Astrocyte of the cerebellum (primary cell): ENCODE data around the gene APRT.

Experiments used
- DNase-seq: peaks from one replicate; pipeline ENCODE4 v3.0.0-alpha.2; 2011; ENCODE audit warnings: low read depth
- H3K4me3 ChIP-seq: 2 replicates; pipeline ENCODE4 v1.5.1; 2011; ENCODE audit warnings: mild to moderate bottlenecking, low read depth, low read length, moderate library complexity
- in situ Hi-C: cut with HindIII; loops from 2 replicates; pipeline ENCODE4 v1.10.0; 2017; ENCODE audit warnings: low sequenced_read_pairs
- TF ChIP-seq, protein P1 (sequence below): IDR thresholded peaks from 2 replicates; pipeline ENCODE4 v1.5.1; 2012; ENCODE audit warnings: low read length, low read depth, moderate library complexity, mild to moderate bottlenecking; ENCODE audit errors: missing control alignments

Gene APRT

DNA sequence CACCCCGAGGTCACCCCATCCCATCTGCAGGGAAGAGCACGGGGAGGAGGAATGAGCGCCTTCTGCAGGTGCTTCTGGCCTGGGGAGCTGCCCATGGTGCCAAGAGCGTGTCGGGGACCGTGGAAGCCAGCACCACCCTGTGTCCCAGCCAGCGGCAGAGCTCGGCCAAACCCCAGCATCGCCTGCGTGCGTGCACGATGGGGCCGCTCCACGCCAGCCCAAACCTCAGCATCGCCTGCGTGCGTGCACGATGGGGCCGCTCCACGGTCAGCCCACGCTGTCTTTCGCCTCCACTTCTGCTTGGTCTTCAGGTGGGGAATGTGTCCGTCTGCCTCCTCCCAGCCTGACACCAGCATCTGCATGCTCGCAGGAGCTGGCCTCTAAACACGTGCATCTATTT is 31.1 kb upstream of the APRT start:
- in situ Hi-C loops = no loop called here
- TF ChIP-seq, protein P1, sequence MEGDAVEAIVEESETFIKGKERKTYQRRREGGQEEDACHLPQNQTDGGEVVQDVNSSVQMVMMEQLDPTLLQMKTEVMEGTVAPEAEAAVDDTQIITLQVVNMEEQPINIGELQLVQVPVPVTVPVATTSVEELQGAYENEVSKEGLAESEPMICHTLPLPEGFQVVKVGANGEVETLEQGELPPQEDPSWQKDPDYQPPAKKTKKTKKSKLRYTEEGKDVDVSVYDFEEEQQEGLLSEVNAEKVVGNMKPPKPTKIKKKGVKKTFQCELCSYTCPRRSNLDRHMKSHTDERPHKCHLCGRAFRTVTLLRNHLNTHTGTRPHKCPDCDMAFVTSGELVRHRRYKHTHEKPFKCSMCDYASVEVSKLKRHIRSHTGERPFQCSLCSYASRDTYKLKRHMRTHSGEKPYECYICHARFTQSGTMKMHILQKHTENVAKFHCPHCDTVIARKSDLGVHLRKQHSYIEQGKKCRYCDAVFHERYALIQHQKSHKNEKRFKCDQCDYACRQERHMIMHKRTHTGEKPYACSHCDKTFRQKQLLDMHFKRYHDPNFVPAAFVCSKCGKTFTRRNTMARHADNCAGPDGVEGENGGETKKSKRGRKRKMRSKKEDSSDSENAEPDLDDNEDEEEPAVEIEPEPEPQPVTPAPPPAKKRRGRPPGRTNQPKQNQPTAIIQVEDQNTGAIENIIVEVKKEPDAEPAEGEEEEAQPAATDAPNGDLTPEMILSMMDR = no peak
- no peak for DNase-seq
- H3K4me3 ChIP-seq = no peak overlapping the region

DNA sequence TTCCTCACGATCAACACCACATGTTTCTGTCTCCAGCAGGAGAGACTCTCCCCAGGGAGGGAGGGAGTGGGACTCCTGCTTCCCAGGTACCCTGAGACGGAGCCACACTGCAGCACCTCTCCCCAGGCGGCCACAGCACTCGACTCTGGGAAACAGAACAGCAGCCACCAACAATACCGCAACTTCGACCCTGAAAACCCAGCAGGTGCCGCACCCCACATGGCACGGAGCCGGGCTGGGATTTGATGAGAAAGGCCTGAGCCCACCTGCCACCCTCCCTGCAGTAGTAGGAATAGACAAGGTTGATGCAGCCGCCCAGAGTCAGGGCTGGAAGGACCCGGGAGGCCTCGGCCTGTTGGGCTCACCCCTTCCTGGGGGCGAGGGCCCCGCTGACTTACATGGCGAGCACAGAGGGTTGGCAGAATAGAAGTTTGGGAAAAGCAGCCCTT is 30.6 kb upstream of the APRT start:
- DNase-seq = no peak
- TF ChIP-seq, protein P1 = no peak
- no peak overlapping the region for H3K4me3 ChIP-seq
- in situ Hi-C loops = no loop called here

DNA sequence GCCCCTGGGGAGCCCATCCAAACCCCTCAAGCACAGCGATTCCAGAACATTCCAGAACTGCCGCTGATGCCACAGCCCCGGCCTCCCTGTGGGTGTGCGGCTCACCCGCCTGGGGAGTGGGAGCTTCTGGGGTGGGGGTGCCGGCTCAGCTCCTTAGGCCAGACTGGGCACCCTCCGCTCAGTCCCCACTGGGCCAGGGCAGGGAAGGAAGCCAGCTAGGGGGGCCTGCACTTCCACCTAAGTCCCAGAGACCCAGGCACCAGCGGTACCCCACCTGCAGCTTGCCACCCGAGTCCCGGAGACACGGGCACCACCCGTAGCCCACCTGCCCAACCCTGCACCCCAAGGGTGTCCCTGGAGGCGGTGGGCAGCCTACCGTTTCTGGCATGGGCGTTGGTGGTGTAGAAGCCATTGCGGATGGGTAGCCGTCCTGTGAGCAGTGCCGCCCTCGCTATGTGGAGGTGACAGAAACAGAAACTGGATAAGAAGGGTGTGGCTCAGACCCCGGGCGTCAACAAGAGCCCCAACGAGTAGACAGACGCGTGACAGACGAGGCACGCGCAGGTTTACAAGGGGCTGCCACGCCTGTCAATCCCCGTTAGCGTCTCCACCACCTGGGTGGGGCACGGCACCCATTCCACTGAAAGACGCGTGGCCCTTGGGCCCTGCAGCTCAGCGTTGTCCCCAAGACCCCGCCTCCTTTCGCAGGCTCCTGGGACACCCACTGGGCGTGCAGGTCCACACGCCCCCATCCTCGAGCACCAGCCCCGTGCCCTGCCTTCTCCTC is 30.0 kb upstream of the APRT start:
- no peak overlapping the region for H3K4me3 ChIP-seq
- no peak for DNase-seq
- TF ChIP-seq, protein P1 = no peak
- in situ Hi-C loops = no loop called here

- no peak overlapping the region for H3K4me3 ChIP-seq
- TF ChIP-seq, protein P1 = no peak
- no peak for DNase-seq
- in situ Hi-C loops = no loop called here
These were observed 29.0 kb upstream of the APRT start for GRCh38 chr16:88840600-88841215.

GRCh38 chr16:88839745-88840599 is 28.2 kb upstream of the APRT start:
- in situ Hi-C loops = no loop called here
- TF ChIP-seq, protein P1 = no peak
- no peak for DNase-seq
- no peak overlapping the region for H3K4me3 ChIP-seq

DNA sequence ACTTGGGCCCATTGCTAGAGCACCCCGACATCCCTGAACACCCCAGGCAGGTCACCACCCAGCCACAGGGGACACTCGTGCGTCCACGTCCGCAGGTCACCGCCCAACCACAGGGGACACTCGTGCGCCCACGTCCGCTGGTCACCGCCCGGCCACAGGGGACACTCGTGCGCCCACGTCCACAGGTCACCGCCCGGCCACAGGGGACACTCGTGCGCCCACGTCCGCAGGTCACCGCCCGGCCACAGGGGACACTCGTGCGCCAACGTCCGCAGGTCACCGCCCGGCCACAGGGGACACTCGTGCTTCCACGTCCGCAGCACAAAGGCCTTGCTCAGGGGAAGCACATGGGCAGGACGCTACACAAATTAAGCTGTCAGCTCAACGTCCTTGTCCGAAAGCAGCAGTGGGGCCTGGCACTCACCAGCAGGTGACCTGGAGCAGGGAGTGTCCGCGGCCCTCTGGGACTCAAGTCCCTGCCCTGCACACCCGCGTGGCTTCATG is 27.4 kb upstream of the APRT start:
- TF ChIP-seq, protein P1 = no peak
- no peak overlapping the region for H3K4me3 ChIP-seq
- DNase-seq = no peak
- in situ Hi-C loops = no loop called here
